ENCODE measurements around the gene PNMA5.
"Not testable (repeated sequence)": the region's sequence is repeated elsewhere in the genome, so short reads cannot be mapped to it uniquely, and the experiment has no call there.

The PNMA5 gene

GRCh38 chrX:152993933-152994332, at the start of gene PNMA5:
TSS of gene PNMA5 (minus strand) at chrX:152994116. CDS start at chrX:152991598, 2,518 bp downstream.
- DNase-seq (ENCODE audit: low spot score) = no peak
- peaks cover 12% of the 10 kb centered on the region for H3K4me1 Mint-ChIP-seq (ENCODE audit: low read depth)
- H3K36me3 Mint-ChIP-seq (ENCODE audit: low read depth) = no peaks in the 10 kb centered on the region
- H3K27ac Mint-ChIP-seq = no peak within 1 kb of the TSS
- H3K27me3 Mint-ChIP-seq (ENCODE audit: low read depth) = no peaks in the 10 kb centered on the region
- H3K9me3 Mint-ChIP-seq = no peaks in the 10 kb centered on the region
- no peak within 1 kb of the TSS for H3K4me3 Mint-ChIP-seq

DNA sequence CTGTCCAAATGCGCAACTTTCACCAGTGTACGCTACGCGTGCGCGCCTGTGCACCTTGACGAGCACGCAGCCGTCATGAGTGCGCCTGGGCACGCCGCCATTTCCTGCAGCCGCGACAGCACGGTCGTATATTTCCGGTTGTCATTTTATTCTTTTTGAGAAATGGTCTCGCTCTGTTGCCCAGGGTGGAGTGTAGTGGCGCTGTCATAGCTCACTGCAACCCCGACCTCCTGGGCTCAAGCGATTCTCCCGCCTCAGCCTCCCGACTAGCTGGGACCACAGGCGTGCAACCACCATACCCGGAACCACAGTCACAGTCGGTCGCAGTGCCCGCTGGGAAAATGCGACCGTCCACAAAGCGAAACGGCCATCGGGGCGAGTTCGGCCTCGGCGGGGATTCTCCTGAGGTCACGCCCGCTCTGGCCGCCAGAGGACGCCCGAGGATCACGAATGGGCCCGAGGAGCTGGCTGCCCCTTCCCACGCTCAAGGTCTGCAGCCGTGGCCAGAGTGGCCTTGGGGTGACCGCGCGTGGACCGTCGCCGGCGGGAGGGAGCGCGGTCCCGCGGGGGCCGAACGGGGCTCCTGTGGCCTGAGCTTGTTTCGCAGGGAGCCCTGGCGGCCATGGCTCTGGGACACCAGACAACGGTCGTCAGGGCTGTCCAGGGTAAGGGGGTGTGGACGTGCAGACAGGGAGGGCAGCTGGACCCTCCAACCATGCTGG, 38.6 kb upstream of the PNMA5 start:
- no peaks in the 10 kb centered on the region for H3K27me3 Mint-ChIP-seq (ENCODE audit: low read depth)
- peak overlapping the region; percentile 87 for H3K27ac Mint-ChIP-seq
- no peaks in the 10 kb centered on the region for H3K36me3 Mint-ChIP-seq (ENCODE audit: low read depth)
- H3K4me1 Mint-ChIP-seq (ENCODE audit: low read depth) = peaks cover 4% of the 10 kb centered on the region
- peak; percentile 61 for DNase-seq (ENCODE audit: low spot score)
- H3K9me3 Mint-ChIP-seq = no peaks in the 10 kb centered on the region
- H3K4me3 Mint-ChIP-seq = peak overlapping the region; percentile 81

- no peak for DNase-seq (ENCODE audit: low spot score)
- H3K27me3 Mint-ChIP-seq (ENCODE audit: low read depth) = no peaks in the 10 kb centered on the region
- H3K36me3 Mint-ChIP-seq (ENCODE audit: low read depth) = no peaks in the 10 kb centered on the region
- H3K9me3 Mint-ChIP-seq = no peaks in the 10 kb centered on the region
- H3K4me1 Mint-ChIP-seq (ENCODE audit: low read depth) = peaks cover 4% of the 10 kb centered on the region
- H3K4me3 Mint-ChIP-seq = no peak overlapping the region
- H3K27ac Mint-ChIP-seq = no peak overlapping the region
These were observed 36.9 kb upstream of the PNMA5 start for GRCh38 chrX:153030801-153031200.

GRCh38 chrX:153029875-153030274, 36.0 kb upstream of the PNMA5 start:
- H3K27me3 Mint-ChIP-seq (ENCODE audit: low read depth) = no peaks in the 10 kb centered on the region
- no peaks in the 10 kb centered on the region for H3K36me3 Mint-ChIP-seq (ENCODE audit: low read depth)
- H3K4me1 Mint-ChIP-seq (ENCODE audit: low read depth) = peaks cover 4% of the 10 kb centered on the region
- no peak for DNase-seq (ENCODE audit: low spot score)
- H3K27ac Mint-ChIP-seq = no peak overlapping the region
- H3K4me3 Mint-ChIP-seq = no peak overlapping the region
- no peaks in the 10 kb centered on the region for H3K9me3 Mint-ChIP-seq

GRCh38 chrX:153029162-153029561, 35.2 kb upstream of the PNMA5 start:
- Mint-ChIP-seq H3K4me3 (no peak overlapping the region), H3K36me3 (ENCODE audit: low read depth) (no peaks in the 10 kb centered on the region), H3K27ac (no peak overlapping the region), H3K4me1 (ENCODE audit: low read depth) (peaks cover 4% of the 10 kb centered on the region), H3K27me3 (ENCODE audit: low read depth) (no peaks in the 10 kb centered on the region), H3K9me3 (no peaks in the 10 kb centered on the region)
- DNase-seq (ENCODE audit: low spot score) = no peak

- not testable (repeated sequence) for DNase-seq (ENCODE audit: low spot score); H3K36me3 Mint-ChIP-seq (ENCODE audit: low read depth); H3K4me1 Mint-ChIP-seq (ENCODE audit: low read depth); H3K27ac Mint-ChIP-seq; H3K27me3 Mint-ChIP-seq (ENCODE audit: low read depth); H3K4me3 Mint-ChIP-seq; H3K9me3 Mint-ChIP-seq
These were observed 34.6 kb upstream of the PNMA5 start for GRCh38 chrX:153028487-153028886.

DNA sequence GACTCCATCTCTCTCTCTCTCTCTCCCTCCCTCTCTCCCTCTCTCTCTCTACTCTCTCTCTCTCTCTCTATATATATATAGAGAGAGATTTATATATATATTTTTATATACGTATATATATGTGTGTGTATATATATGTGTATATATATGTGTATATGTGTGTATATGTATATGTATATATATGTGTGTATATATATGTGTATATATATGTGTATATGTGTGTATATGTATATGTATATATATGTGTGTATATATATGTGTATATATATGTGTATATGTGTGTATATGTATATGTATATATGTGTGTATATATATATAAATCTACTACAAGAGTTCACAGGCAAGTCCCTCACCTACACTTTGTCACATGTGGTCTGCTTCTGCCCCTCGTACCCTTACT, 32.6 kb upstream of the PNMA5 start:
- not testable (repeated sequence) for H3K4me1 Mint-ChIP-seq (ENCODE audit: low read depth); DNase-seq (ENCODE audit: low spot score)

GRCh38 chrX:153019166-153019565, 25.2 kb upstream of the PNMA5 start:
- Mint-ChIP-seq H3K4me3 (peak overlapping the region; percentile 68), H3K27ac (peak overlapping the region; percentile 62), H3K36me3 (ENCODE audit: low read depth) (no peaks in the 10 kb centered on the region), H3K4me1 (ENCODE audit: low read depth) (peaks cover 19% of the 10 kb centered on the region), H3K9me3 (peaks cover 4% of the 10 kb centered on the region), H3K27me3 (ENCODE audit: low read depth) (peaks cover 16% of the 10 kb centered on the region)
- DNase-seq (ENCODE audit: low spot score) = no peak

More for the DNA sequence above, 32.6 kb upstream of the PNMA5 start:
- H3K9me3 Mint-ChIP-seq; H3K27ac Mint-ChIP-seq; H3K27me3 Mint-ChIP-seq (ENCODE audit: low read depth); H3K36me3 Mint-ChIP-seq (ENCODE audit: low read depth); H3K4me3 Mint-ChIP-seq: not testable (repeated sequence)

- not testable (repeated sequence) for DNase-seq (ENCODE audit: low spot score); H3K4me3 Mint-ChIP-seq; H3K9me3 Mint-ChIP-seq; H3K27ac Mint-ChIP-seq; H3K36me3 Mint-ChIP-seq (ENCODE audit: low read depth)
- Mint-ChIP-seq H3K27me3 (ENCODE audit: low read depth) (peaks cover 22% of the 10 kb centered on the region), H3K4me1 (ENCODE audit: low read depth) (peaks cover 19% of the 10 kb centered on the region)
These were observed 23.3 kb upstream of the PNMA5 start for GRCh38 chrX:153017174-153017573.

DNA sequence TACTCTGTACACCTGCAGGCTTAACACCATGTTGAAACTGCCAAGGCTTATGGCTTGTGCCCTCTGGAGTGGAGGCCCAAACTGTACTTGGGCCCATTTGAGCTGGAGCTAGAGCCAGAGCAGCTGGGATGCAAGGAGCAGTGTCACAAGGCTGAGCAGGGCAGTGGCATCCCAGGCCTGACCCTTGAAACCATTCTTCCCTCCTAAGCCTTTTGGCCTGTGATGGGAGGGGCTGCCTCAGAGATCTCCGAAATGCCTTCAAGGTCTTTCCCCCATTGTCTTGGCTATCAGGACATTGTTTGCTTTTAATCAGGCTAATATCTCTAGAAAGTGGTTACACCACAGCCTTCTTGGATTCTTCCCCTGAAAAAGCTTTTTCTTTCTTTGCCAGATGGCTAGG, 10.9 kb upstream of the PNMA5 start:
- H3K4me3 Mint-ChIP-seq = no peak overlapping the region
- H3K9me3 Mint-ChIP-seq = no peaks in the 10 kb centered on the region
- H3K27ac Mint-ChIP-seq = no peak overlapping the region
- no peaks in the 10 kb centered on the region for H3K4me1 Mint-ChIP-seq (ENCODE audit: low read depth)
- no peaks in the 10 kb centered on the region for H3K36me3 Mint-ChIP-seq (ENCODE audit: low read depth)
- DNase-seq (ENCODE audit: low spot score) = no peak
- peaks cover 20% of the 10 kb centered on the region for H3K27me3 Mint-ChIP-seq (ENCODE audit: low read depth)

DNA sequence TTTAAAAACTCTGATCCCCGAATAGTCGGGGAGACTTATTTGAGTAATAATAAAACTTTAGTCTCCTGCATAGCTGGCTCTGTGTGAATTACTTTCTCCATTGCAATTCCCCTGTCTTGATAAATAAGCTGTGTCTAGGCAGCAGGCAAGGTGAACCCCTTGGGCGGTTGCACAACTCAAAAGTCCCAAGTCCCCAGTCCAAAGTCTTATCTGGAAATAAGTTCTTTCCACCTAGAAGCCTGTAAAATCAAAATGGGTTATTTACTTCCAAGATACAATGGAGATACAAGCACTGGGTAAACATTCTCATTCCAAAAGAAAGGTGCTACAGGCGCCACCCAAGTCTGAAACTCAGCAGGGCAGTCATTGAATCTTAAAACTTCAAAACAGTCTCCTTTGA, 10.1 kb upstream of the PNMA5 start:
- no peak for DNase-seq (ENCODE audit: low spot score)
- Mint-ChIP-seq H3K9me3 (no peaks in the 10 kb centered on the region), H3K27me3 (ENCODE audit: low read depth) (peaks cover 19% of the 10 kb centered on the region), H3K4me1 (ENCODE audit: low read depth) (no peaks in the 10 kb centered on the region), H3K36me3 (ENCODE audit: low read depth) (no peaks in the 10 kb centered on the region), H3K4me3 (no peak overlapping the region), H3K27ac (no peak overlapping the region)

GRCh38 chrX:153002182-153002581, 8.3 kb upstream of the PNMA5 start:
- not testable (repeated sequence) for H3K27ac Mint-ChIP-seq; H3K4me3 Mint-ChIP-seq; H3K36me3 Mint-ChIP-seq (ENCODE audit: low read depth); H3K4me1 Mint-ChIP-seq (ENCODE audit: low read depth); DNase-seq (ENCODE audit: low spot score); H3K9me3 Mint-ChIP-seq
- H3K27me3 Mint-ChIP-seq (ENCODE audit: low read depth) = peaks cover 12% of the 10 kb centered on the region

DNA sequence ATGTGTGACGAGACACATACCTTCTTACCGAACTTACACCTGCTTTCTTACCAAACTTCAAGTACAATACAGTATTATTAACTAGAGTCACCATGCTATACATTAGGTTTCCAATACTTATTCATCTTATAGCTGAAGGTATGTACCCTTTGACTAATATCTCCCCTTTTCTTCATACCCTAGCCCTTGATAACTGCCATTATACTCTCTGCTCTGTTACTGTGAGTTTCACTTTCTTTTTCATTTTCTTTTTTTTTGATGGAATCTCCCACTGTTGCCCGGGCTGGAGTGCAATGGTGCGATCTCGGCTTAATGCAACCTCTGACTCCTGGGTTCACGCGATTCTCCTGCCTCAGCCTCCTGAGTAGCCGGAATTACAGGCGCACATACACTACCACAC, 3.4 kb upstream of the PNMA5 start:
- Mint-ChIP-seq H3K27me3 (ENCODE audit: low read depth) (peaks cover 3% of the 10 kb centered on the region), H3K4me1 (ENCODE audit: low read depth) (peaks cover 6% of the 10 kb centered on the region), H3K27ac (no peak overlapping the region), H3K4me3 (no peak overlapping the region), H3K36me3 (ENCODE audit: low read depth) (no peaks in the 10 kb centered on the region), H3K9me3 (no peaks in the 10 kb centered on the region)
- DNase-seq (ENCODE audit: low spot score) = no peak

- Mint-ChIP-seq H3K4me3 (no peak overlapping the region), H3K27ac (no peak overlapping the region)
These were observed 1.8 kb downstream of the PNMA5 start for GRCh38 chrX:152992115-152992514.

GRCh38 chrX:152991123-152991522, 2.8 kb downstream of the PNMA5 start:
- no peaks in the 10 kb centered on the region for H3K36me3 Mint-ChIP-seq (ENCODE audit: low read depth)
- peak overlapping the region; percentile 57 for H3K27ac Mint-ChIP-seq
- no peaks in the 10 kb centered on the region for H3K27me3 Mint-ChIP-seq (ENCODE audit: low read depth)
- no peak overlapping the region for H3K4me3 Mint-ChIP-seq
- DNase-seq (ENCODE audit: low spot score) = no peak
- H3K4me1 Mint-ChIP-seq (ENCODE audit: low read depth) = peaks cover 6% of the 10 kb centered on the region
- H3K9me3 Mint-ChIP-seq = no peaks in the 10 kb centered on the region

More at GRCh38 chrX:152992115-152992514, 1.8 kb downstream of the PNMA5 start:
- DNase-seq (ENCODE audit: low spot score) = no peak
- peaks cover 7% of the 10 kb centered on the region for H3K4me1 Mint-ChIP-seq (ENCODE audit: low read depth)
- no peaks in the 10 kb centered on the region for H3K27me3 Mint-ChIP-seq (ENCODE audit: low read depth)
- no peaks in the 10 kb centered on the region for H3K9me3 Mint-ChIP-seq
- H3K36me3 Mint-ChIP-seq (ENCODE audit: low read depth) = no peaks in the 10 kb centered on the region

All from T-helper 2 cell treated with Interferon-gamma antibody and Interleukin-4, amounts not matched to agents 5 μg/mL and 100 μg/mL, for 36 hours (primary cell).